ENCODE data around the gene POLR2C. TPM values are rescaled to one million over a fixed set of nuclear protein-coding genes. Genes with fewer than 3 reads are reported as not detected.

POLR2C gene
- total and polyA plus RNA-seq, 2 of the 13 experiments (the other 11 are each of a cell fraction or from before 2014, with no cell fraction given), result 104 to 216 TPM

- TF ChIP-seq HOMEZ (CRISPR knock-in tag; IDR thresholded peaks at IDR 0.05; ENCODE audit: low read depth) (no peak), AGO1 (IDR thresholded peaks at IDR 0.05; ENCODE audit: low read depth, low read length, poor library complexity, severe bottlenecking) (no peak), ZNF263 (CRISPR knock-in tag; IDR thresholded peaks at IDR 0.05) (0 out of 2 replicates have a peak, but pooled peaks have one; percentile 18), SPEN (CRISPR knock-in tag; IDR thresholded peaks at IDR 0.05; ENCODE audit: low read depth) (0 out of 2 replicates have a peak, but pooled peaks have one; percentile 19), JDP2 (CRISPR knock-in tag; IDR thresholded peaks at IDR 0.05; ENCODE audit: borderline replicate concordance) (no peak), MTERF4 (CRISPR knock-in tag; IDR thresholded peaks at IDR 0.05) (0 out of 2 replicates have a peak, but pooled peaks have one; percentile 27), ZFP91 (CRISPR knock-in tag; IDR thresholded peaks at IDR 0.05; ENCODE audit: borderline replicate concordance) (peak; percentile 58; the same call in 1 of the 2 replicates), RBAK (CRISPR knock-in tag; IDR thresholded peaks at IDR 0.05) (no peak), E2F1 (CRISPR knock-in tag; IDR thresholded peaks at IDR 0.05) (no peak), UBTF (CRISPR knock-in tag; IDR thresholded peaks at IDR 0.05) (no peak), ARNTL (CRISPR knock-in tag; IDR thresholded peaks at IDR 0.05) (peak; percentile 38; the same call in 1 of the 2 replicates), ZNF737 (CRISPR knock-in tag; IDR thresholded peaks at IDR 0.05; ENCODE audit: borderline replicate concordance) (no peak), ZNF710 (CRISPR knock-in tag; IDR thresholded peaks at IDR 0.05; ENCODE audit: borderline replicate concordance) (peak; percentile 56; the same call in 1 of the 2 replicates), GABPA (IDR thresholded peaks at IDR 0.05; ENCODE audit: low read depth, low read length) (no peak), GABPA (CRISPR knock-in tag; IDR thresholded peaks at IDR 0.05; ENCODE audit: low read depth) (peak; percentile 77), ZNF253 (CRISPR knock-in tag; IDR thresholded peaks at IDR 0.05; ENCODE audit: borderline replicate concordance) (no peak), THAP7 (CRISPR knock-in tag; IDR thresholded peaks at IDR 0.05) (no peak), MIER2 (CRISPR knock-in tag; IDR thresholded peaks at IDR 0.05) (no peak)
Measured at GRCh38 chr16:57475711-57476339, 13.3 kb downstream of the POLR2C start (continued).
